ENCODE measurements around the gene TMPRSS6.

TMPRSS6 gene

GRCh38 chr22:37109242-37109917, at the start of gene TMPRSS6:
Gene TMPRSS6 (minus strand): TSS chr22:37109713. CDS start chr22:37103417, 6,296 bp downstream.
- DNase-seq, result no peak

DNA sequence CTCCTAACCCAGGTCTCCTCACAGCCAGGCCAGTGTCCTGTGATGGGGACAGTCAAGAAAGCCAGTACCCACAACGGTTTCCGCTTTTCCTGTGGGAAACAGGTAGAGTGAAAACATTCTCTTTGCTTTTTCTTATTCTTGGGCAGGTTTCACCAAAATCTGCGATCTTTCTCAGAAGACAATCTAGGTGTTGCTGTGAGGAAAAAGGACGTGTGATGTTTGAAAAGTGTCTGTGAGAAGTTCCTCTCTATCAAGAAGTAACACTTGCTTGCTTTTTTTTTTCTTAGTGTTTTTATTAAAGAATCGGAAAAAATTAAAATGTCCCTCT, 49.4 kb upstream of the TMPRSS6 start:
- no peak for DNase-seq

DNA sequence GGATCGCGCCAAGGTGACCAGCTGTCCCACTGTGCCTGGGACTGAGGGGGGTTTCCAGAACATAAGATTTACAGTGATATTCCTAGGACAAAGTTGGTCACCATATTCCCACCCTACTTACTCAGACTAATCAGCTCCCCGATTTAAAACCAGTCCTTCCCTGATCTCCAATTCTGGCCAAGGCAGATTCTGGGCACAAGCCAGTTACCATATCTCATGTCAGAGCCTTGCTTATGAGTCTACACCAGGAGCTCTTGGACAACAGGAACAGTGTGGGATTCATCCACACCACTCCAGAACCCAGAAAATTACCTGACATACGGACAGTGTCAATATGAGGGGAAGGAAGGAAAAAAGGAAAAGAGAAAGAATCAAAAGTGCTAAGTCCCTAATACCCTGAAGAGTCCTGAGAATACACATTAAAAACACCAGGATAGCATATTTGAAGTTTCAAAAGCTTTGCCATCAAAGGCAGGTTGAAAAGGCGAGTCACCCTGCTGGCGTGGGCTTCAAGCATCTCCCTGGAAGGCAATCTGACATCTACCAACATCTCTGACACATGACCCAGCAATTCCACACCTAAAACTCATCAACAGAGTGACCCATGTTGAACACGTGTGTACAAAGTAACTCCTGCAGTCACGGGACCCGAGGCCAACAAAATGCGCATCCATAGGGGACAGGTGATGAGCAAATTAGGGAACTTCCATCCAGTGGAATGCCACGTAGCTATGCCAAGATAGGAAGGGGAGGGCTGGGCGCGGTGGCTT, 48.2 kb upstream of the TMPRSS6 start:
- no peak for DNase-seq

- DNase-seq, result no peak
Observed at GRCh38 chr22:37156686-37157435, 47.3 kb upstream of the TMPRSS6 start.

GRCh38 chr22:37155971-37156370, 46.5 kb upstream of the TMPRSS6 start:
- no peak for DNase-seq

DNA sequence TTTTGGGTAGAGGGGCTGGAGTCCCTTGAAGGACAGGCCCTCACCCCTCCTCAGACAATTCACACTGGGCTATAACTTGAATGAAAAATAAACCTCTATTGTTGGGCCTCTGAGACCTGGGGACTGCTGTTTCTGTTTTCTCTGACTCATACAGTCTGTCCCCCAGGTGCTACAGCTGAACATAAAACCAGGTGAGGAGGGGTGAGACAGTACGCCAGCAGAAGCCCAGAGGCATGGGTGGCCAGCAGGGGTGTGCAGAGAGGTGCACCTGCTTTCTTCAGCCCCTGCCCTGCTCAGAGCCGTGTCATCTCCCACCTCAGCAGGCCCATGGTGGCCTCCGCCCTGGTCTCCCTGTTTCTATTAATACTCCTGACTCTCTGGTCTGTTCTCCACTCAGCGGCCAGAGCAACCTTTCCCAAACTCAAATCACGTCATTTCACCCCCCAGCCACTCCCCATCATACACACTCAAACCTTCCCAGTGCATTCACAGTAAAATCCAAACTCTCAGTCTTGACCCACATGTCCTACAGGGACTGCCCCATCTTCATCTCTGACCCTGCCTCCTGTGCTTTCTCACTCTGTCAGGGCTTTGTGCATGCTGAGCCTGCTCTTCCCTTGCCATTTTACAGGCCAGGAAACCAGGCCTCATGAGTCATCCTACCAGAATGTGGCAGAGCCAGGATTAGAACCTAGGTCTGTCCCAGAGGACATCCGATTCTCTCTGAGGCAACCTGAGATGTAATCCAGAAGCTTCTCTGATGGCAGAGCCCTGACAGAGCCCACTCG, 45.6 kb upstream of the TMPRSS6 start:
- no peak for DNase-seq

DNA sequence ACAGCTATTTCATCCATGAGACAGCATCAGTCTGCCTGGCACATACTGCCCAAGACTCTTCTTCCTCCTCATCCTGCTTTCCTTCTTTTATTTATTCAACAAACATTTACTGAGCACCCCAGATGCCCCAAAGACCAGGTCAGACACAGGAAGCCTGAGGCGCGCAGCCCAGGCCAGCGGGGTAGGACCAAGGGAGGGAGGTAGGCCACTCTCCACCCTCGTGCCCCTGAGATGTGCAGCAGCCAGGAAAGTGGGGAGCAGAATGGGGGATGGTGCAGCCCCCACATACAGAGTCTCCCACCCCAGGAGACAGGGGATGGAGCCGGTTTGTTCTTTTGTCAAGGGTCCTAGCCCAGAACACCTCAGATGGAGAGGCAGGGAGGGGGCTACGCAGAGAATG, 44.4 kb upstream of the TMPRSS6 start:
- no peak for DNase-seq

- no peak for DNase-seq
Observed at GRCh38 chr22:37151401-37151800, 41.9 kb upstream of the TMPRSS6 start.

DNA sequence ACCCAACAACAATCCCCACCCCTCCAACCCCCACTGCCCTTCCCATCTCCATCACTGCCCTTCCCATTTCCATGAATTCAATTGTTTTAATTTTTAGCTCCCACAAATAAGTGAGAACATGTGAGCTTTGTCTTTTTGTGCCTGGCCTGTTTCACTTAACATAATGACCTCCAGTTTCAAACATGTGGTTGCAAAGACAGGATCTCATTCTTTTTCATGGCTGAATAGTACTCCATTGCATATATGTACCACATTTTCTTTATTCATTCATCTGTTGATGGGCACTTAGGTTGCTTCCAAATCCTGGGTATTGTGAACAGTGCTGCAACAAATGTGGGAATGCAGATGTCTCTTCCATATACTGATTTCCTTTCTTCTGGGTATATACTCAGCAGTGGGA, 41.2 kb upstream of the TMPRSS6 start:
- no peak for DNase-seq

DNA sequence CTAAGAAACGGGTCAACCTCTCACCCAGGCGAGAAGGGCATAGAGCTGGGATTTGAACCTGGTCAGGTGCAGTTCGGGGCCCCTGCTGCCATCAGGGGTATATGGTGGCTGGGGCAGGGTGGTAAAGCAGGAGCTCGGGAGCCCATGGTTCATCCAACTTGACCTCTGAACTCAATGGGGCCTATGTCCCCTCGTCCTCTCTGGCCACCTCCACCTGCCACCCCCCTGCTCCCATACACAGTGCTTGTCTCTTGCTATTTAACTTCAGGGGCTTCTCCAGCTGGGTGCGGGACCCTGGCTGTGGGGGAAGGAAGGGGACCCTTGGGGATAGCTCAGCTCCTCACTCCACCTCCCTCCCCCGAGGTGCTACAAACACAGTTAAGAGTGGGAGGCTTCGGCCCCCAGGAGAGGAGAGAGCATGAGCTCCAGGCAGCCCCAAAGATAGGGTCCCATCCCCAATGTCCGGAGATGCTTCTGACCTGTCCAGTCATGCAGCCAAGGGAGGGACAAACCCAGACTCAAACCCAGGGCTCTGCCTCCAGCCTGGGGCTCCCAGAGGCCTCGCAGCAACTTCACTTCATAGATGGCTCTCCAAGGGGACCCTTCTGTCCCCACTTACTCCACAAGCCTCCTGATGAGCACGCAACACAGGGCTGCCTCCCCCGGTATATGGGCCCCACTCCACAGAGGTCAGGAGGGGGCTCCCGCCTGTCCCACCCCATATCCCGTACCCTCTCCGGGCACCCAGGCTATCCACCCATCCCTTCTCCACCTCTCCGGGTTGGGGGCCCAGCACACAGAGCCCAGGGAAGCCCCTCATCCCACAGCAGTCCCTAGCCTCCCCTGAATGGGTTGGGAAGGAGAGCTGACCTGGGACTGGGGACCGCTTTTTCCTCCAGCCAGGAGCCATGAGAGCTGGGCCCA, 39.5 kb upstream of the TMPRSS6 start:
- no peak for DNase-seq

DNA sequence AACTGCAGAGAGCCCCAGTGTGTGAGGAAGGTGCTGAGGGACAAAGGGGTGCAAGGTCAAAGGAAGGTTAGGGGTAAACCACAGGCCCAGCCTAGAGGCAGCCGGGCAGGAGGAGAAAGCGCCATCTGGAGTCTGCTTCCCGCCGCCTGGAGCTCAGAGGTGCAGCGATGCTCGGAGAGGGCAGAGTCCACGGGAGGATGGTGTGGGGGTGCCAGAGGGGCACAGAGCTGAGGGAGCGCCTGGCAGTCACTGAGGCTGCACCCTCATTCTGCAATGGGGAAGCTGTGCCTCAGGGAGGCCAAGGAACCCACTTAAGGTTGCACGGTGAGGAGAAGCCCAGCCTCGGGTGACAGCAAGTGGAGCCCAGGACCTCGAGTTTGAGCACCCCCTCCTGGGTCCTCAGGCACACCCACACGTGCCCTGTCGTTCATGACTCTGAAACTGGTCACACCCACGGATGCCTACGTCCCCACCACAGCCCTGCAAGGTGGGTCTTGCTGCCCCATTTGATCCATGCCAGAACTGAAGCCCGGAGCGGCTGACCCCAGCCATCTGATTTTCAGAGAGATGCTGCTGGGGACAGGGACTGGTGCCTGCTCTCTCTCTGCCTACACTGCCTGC, 38.6 kb upstream of the TMPRSS6 start:
- no peak for DNase-seq

GRCh38 chr22:37147186-37147990, 37.9 kb upstream of the TMPRSS6 start:
- DNase-seq, result no peak

DNA sequence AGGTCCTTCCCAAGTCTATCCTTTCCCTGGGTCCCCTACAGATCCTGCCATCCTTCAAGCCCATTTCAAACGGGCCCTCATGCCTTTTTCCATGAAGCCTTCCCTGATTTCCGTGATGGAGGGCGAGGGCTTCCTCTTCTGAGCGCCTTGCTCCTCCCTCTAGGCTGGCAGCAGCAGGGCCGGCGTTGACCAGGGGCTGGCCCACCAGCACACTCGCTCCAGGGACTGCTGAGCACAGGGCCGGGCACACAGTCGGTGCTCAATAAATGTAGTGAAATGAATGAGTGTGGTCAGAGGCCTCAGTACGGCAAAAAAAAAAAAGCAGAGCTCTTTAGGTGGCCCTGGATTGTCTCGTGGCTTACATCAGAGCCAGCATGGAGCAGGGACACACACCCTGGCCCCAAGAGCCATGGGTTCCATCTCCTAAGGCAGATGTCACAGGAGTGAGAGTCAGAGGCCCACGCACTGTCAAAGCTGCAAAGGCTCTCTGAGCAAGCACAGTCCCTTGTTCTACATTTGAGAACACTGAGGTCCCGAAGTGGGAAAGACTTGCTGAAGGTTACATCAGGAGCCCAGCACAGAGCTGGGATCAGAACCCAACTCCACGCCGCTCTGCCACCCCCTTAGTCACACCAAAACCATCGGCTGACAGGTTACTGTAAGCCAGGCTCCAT, 37.1 kb upstream of the TMPRSS6 start:
- no peak for DNase-seq

- DNase-seq, result no peak
Observed at GRCh38 chr22:37146051-37146385, 36.5 kb upstream of the TMPRSS6 start.

- no peak for DNase-seq
Observed at GRCh38 chr22:37145180-37146050, 35.9 kb upstream of the TMPRSS6 start.

DNA sequence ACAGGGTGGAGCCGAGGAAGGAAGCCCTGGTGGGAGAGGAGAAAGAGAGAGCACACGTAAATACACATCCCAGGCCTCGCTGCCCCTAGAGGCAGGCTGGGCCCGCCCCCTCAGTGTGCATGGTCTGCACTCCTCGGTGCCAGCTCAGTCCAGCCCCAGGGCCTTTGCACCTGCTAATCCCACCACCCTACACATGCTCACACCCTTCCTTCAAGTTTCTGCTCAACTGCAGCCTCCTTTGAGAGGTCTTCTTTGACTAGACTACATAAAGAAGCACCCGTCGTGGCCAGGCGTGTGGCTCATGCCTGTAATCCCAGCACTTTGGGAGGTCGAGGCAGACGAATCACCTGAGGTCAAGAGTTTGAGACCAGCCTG, 34.7 kb upstream of the TMPRSS6 start:
- no peak for DNase-seq

GRCh38 chr22:37141971-37142370, 32.5 kb upstream of the TMPRSS6 start:
- no peak for DNase-seq

GRCh38 chr22:37141476-37141875, 32.0 kb upstream of the TMPRSS6 start:
- DNase-seq, result no peak

- no peak for DNase-seq
Observed at GRCh38 chr22:37140686-37141323, 31.3 kb upstream of the TMPRSS6 start.

Data from stimulated activated CD4-positive, alpha-beta T cell treated with anti-CD3 and anti-CD28 coated beads, Interleukin-12 subunit alpha, Interleukin-12 subunit beta, amount 100 ng/mL, for 4 hours (primary cell).